GM23338 (cell line): ENCODE data around the gene C16orf74. TPM values are rescaled to one million over a fixed set of nuclear protein-coding genes. Genes with fewer than 3 reads are reported as not detected.
A peak's percentile ranks its signal among the peaks of the same experiment; 100 is the strongest.

ENCODE experiments used
- ATAC-seq: fragments of 200-7000 bp; cut with Tn5 transposase; 3 replicates; pipeline ENCODE4 v1.9.1; 2020
- DNase-seq: peaks from one replicate; pipeline ENCODE4 v3.0.0-alpha.2; 2015; ENCODE audit warnings: low spot score
- H2AFZ ChIP-seq: fragments of 200-600 bp; sonication (generic); 2 replicates; pipeline ENCODE4 v1.8.0; 2016; ENCODE audit warnings: antibody characterized with exemption, mild to moderate bottlenecking, moderate library complexity
- H3F3A ChIP-seq: fragments of 200-600 bp; sonication (generic); replicated peaks from 2 replicates; pipeline ENCODE4 v1.8.0; 2017; ENCODE audit warnings: antibody characterized with exemption, mixed run types, low read depth
- H3K27ac ChIP-seq: fragments of 200-600 bp; sonication (generic); 2 replicates; pipeline ENCODE4 v1.6.1; 2016; ENCODE audit warnings: low read depth
- H3K27me3 ChIP-seq: fragments of 200-600 bp; sonication (generic); 2 replicates; pipeline ENCODE4 v1.8.0; 2016; ENCODE audit warnings: mild to moderate bottlenecking, mixed run types, moderate library complexity; ENCODE audit not compliant: insufficient read depth
- H3K36me3 ChIP-seq: fragments of 200-600 bp; sonication (generic); 2 replicates; pipeline ENCODE4 v1.8.0; 2016; ENCODE audit warnings: mild to moderate bottlenecking; ENCODE audit not compliant: insufficient read depth
- H3K4me1 ChIP-seq: fragments of 200-600 bp; sonication (generic); 2 replicates; pipeline ENCODE4 v1.8.0; 2016; ENCODE audit warnings: mild to moderate bottlenecking, moderate library complexity; ENCODE audit not compliant: insufficient read depth
- H3K4me2 ChIP-seq: fragments of 200-600 bp; sonication (generic); 2 replicates; pipeline ENCODE4 v1.7.1; 2017; ENCODE audit warnings: mixed run types
- H3K4me3 ChIP-seq: fragments of 200-600 bp; sonication (generic); 2 replicates; pipeline ENCODE4 v1.6.1; 2016; ENCODE audit warnings: mixed run types
- H3K79me2 ChIP-seq: fragments of 200-600 bp; sonication (generic); replicated peaks from 2 replicates; pipeline ENCODE4 v1.8.0; 2017; ENCODE audit warnings: mild to moderate bottlenecking; ENCODE audit not compliant: insufficient read depth
- H3K9me2 ChIP-seq: fragments of 200-600 bp; sonication (generic); 2 replicates; pipeline ENCODE4 v1.8.0; 2017; ENCODE audit not compliant: insufficient read depth
- H4K20me1 ChIP-seq: fragments of 200-600 bp; sonication (generic); replicated peaks from 2 replicates; pipeline ENCODE4 v1.8.0; 2017; ENCODE audit warnings: mild to moderate bottlenecking; ENCODE audit not compliant: insufficient read depth
- H3K27ac Mint-ChIP-seq: 2 replicates; pipeline ENCODE4 v1.8.0; 2020; ENCODE audit warnings: inconsistent platforms, mild to moderate bottlenecking, moderate library complexity, mixed read lengths
- H3K27me3 Mint-ChIP-seq: 3 replicates; pipeline ENCODE4 v1.8.0; 2022; ENCODE audit warnings: low read depth, mild to moderate bottlenecking, moderate library complexity, mixed read lengths, inconsistent platforms; ENCODE audit not compliant: insufficient read depth, poor library complexity
- H3K36me3 Mint-ChIP-seq: 3 replicates; pipeline ENCODE4 v1.8.0; 2021; ENCODE audit warnings: low read depth, mild to moderate bottlenecking, inconsistent platforms, moderate library complexity, mixed read lengths
- H3K4me1 Mint-ChIP-seq: 3 replicates; pipeline ENCODE4 v1.8.0; 2020; ENCODE audit warnings: mild to moderate bottlenecking, inconsistent platforms, mixed read lengths
- H3K4me3 Mint-ChIP-seq: 3 replicates; pipeline ENCODE4 v1.8.0; 2021; ENCODE audit warnings: moderate library complexity, mild to moderate bottlenecking, inconsistent platforms, mixed read lengths
- H3K9me3 Mint-ChIP-seq: 3 replicates; pipeline ENCODE4 v1.8.0; 2020; ENCODE audit warnings: moderate library complexity, mild to moderate bottlenecking, inconsistent platforms, mixed read lengths
- CREB1 ChIP-seq: fragments of 250-450 bp; sonication (Bioruptor Pico); IDR thresholded peaks from 2 replicates; pipeline ENCODE4 v1.5.0; 2020; ENCODE audit warnings: low read depth, mild to moderate bottlenecking, moderate library complexity
- ETS1 ChIP-seq: IDR thresholded peaks from 2 replicates; pipeline ENCODE4 v1.6.1; 2016; ENCODE audit warnings: antibody characterized with exemption
- EZH2 ChIP-seq: fragments of 200-600 bp; sonication (generic); IDR thresholded peaks from one replicate; pipeline ENCODE4 v1.8.0; 2017; ENCODE audit warnings: antibody characterized with exemption, mild to moderate bottlenecking, low read depth; ENCODE audit not compliant: unreplicated experiment
- EZH2phosphoT487 ChIP-seq: fragments of 200-600 bp; sonication (generic); IDR thresholded peaks from one replicate; pipeline ENCODE4 v1.8.1; 2018; ENCODE audit warnings: antibody characterized with exemption; ENCODE audit not compliant: unreplicated experiment
- JUNB ChIP-seq: IDR thresholded peaks from one replicate; pipeline ENCODE4 v1.6.1; 2016; ENCODE audit warnings: antibody characterized with exemption; ENCODE audit not compliant: unreplicated experiment
- NANOG ChIP-seq: IDR thresholded peaks from 2 replicates; pipeline ENCODE4 v1.6.1; 2016; ENCODE audit warnings: antibody characterized with exemption, borderline replicate concordance
- POLR2AphosphoS5 ChIP-seq: IDR thresholded peaks from 2 replicates; pipeline ENCODE4 v1.6.1; 2016; ENCODE audit warnings: antibody characterized with exemption, low read depth
- STAT1 ChIP-seq: IDR thresholded peaks from one replicate; pipeline ENCODE4 v1.6.1; 2016; ENCODE audit warnings: antibody characterized with exemption; ENCODE audit not compliant: unreplicated experiment
- ZNF114 ChIP-seq: fragments of 250-450 bp; sonication (Bioruptor Pico); IDR thresholded peaks from 2 replicates; pipeline ENCODE4 v1.5.0; 2020; ENCODE audit warnings: mild to moderate bottlenecking, moderate library complexity
- ZNF331 ChIP-seq: fragments of 250-450 bp; sonication (Bioruptor Pico); IDR thresholded peaks from 2 replicates; pipeline ENCODE4 v1.5.0; 2020; ENCODE audit warnings: low read depth, mild to moderate bottlenecking, moderate library complexity
- polyA plus RNA-seq: library from polyadenylated mRNA; unstranded; fragments of >200 nt; fragmentation: Nextera tagmentation; extraction: Ambion mirVana; gene quantifications from 2 replicates; pipeline ENCODE4 v1.2.1, GENCODE V29; 2016
- total RNA-seq: library from RNA; depleted of rRNA; stranded (reverse); fragments of >200 nt; shearing (Covaris generic); gene quantifications from 2 replicates; pipeline ENCODE4 v1.2.3, GENCODE V29; 2014
- TF ChIP-seq, protein P1 (sequence below), 2 experiments: fragments of 200-600 bp in 1 of 2; sonication (generic) in 1 of 2; conservative IDR thresholded peaks; 2 replicates each; pipeline versions ENCODE4 v1.5.1 to v1.6.1; 2016 to 2017; ENCODE audit warnings: antibody characterized with exemption in 2 of 2, low read depth in 2 of 2, mild to moderate bottlenecking in 2 of 2, moderate library complexity in 1 of 2
- TF ChIP-seq, protein P2 (sequence below): IDR thresholded peaks from one replicate; pipeline ENCODE4 v1.6.1; 2018; ENCODE audit warnings: antibody characterized with exemption; ENCODE audit not compliant: unreplicated experiment
- TF ChIP-seq, protein P3 (sequence below): fragments of 250-450 bp; sonication (Bioruptor Pico); IDR thresholded peaks from 2 replicates; pipeline ENCODE4 v1.5.0; 2020; ENCODE audit warnings: mild to moderate bottlenecking, moderate library complexity

Gene C16orf74
- total and polyA plus RNA-seq, 2 experiments from 2014 or later: 12.1 to 19.1 TPM

GRCh38 chr16:85662976-85663830 is 87.7 kb downstream of the C16orf74 start:
- Histone ChIP-seq H4K20me1 (peaks cover 5% of the 10 kb centered on the region), H3K4me3 (no peak overlapping the region), H3K36me3 (peaks cover 28% of the 10 kb centered on the region), H3K9me2 (no peaks in the 10 kb centered on the region), H3F3A (peaks cover 15% of the 10 kb centered on the region), H3K79me2 (no peaks in the 10 kb centered on the region), H2AFZ (no peak overlapping the region), H3K4me2 (no peak overlapping the region), H3K4me1 (no peaks in the 10 kb centered on the region), H3K27ac (peak overlapping the region; percentile 26; the same call in 1 of the 2 replicates), H3K27me3 (no peaks in the 10 kb centered on the region)
- H3K27ac Mint-ChIP-seq: no peak overlapping the region; the same call in 1 of the 2 replicates
- peaks cover 91% of the 10 kb centered on the region for H3K36me3 Mint-ChIP-seq
- TF ChIP-seq STAT1 (no peak), NANOG (no peak), ETS1 (no peak), ZNF114 (CRISPR knock-in tag) (no peak), EZH2 (no peak), CREB1 (no peak), JUNB (no peak), POLR2AphosphoS5 (no peak), EZH2phosphoT487 (no peak), ZNF331 (CRISPR knock-in tag) (no peak)
- TF ChIP-seq, protein P1, sequence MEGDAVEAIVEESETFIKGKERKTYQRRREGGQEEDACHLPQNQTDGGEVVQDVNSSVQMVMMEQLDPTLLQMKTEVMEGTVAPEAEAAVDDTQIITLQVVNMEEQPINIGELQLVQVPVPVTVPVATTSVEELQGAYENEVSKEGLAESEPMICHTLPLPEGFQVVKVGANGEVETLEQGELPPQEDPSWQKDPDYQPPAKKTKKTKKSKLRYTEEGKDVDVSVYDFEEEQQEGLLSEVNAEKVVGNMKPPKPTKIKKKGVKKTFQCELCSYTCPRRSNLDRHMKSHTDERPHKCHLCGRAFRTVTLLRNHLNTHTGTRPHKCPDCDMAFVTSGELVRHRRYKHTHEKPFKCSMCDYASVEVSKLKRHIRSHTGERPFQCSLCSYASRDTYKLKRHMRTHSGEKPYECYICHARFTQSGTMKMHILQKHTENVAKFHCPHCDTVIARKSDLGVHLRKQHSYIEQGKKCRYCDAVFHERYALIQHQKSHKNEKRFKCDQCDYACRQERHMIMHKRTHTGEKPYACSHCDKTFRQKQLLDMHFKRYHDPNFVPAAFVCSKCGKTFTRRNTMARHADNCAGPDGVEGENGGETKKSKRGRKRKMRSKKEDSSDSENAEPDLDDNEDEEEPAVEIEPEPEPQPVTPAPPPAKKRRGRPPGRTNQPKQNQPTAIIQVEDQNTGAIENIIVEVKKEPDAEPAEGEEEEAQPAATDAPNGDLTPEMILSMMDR (conservative IDR thresholded peaks at IDR 0.05; ENCODE audit: low read depth in 2 of 2): no peak
- TF ChIP-seq, protein P2, sequence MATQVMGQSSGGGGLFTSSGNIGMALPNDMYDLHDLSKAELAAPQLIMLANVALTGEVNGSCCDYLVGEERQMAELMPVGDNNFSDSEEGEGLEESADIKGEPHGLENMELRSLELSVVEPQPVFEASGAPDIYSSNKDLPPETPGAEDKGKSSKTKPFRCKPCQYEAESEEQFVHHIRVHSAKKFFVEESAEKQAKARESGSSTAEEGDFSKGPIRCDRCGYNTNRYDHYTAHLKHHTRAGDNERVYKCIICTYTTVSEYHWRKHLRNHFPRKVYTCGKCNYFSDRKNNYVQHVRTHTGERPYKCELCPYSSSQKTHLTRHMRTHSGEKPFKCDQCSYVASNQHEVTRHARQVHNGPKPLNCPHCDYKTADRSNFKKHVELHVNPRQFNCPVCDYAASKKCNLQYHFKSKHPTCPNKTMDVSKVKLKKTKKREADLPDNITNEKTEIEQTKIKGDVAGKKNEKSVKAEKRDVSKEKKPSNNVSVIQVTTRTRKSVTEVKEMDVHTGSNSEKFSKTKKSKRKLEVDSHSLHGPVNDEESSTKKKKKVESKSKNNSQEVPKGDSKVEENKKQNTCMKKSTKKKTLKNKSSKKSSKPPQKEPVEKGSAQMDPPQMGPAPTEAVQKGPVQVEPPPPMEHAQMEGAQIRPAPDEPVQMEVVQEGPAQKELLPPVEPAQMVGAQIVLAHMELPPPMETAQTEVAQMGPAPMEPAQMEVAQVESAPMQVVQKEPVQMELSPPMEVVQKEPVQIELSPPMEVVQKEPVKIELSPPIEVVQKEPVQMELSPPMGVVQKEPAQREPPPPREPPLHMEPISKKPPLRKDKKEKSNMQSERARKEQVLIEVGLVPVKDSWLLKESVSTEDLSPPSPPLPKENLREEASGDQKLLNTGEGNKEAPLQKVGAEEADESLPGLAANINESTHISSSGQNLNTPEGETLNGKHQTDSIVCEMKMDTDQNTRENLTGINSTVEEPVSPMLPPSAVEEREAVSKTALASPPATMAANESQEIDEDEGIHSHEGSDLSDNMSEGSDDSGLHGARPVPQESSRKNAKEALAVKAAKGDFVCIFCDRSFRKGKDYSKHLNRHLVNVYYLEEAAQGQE: no peak
- TF ChIP-seq, protein P3, sequence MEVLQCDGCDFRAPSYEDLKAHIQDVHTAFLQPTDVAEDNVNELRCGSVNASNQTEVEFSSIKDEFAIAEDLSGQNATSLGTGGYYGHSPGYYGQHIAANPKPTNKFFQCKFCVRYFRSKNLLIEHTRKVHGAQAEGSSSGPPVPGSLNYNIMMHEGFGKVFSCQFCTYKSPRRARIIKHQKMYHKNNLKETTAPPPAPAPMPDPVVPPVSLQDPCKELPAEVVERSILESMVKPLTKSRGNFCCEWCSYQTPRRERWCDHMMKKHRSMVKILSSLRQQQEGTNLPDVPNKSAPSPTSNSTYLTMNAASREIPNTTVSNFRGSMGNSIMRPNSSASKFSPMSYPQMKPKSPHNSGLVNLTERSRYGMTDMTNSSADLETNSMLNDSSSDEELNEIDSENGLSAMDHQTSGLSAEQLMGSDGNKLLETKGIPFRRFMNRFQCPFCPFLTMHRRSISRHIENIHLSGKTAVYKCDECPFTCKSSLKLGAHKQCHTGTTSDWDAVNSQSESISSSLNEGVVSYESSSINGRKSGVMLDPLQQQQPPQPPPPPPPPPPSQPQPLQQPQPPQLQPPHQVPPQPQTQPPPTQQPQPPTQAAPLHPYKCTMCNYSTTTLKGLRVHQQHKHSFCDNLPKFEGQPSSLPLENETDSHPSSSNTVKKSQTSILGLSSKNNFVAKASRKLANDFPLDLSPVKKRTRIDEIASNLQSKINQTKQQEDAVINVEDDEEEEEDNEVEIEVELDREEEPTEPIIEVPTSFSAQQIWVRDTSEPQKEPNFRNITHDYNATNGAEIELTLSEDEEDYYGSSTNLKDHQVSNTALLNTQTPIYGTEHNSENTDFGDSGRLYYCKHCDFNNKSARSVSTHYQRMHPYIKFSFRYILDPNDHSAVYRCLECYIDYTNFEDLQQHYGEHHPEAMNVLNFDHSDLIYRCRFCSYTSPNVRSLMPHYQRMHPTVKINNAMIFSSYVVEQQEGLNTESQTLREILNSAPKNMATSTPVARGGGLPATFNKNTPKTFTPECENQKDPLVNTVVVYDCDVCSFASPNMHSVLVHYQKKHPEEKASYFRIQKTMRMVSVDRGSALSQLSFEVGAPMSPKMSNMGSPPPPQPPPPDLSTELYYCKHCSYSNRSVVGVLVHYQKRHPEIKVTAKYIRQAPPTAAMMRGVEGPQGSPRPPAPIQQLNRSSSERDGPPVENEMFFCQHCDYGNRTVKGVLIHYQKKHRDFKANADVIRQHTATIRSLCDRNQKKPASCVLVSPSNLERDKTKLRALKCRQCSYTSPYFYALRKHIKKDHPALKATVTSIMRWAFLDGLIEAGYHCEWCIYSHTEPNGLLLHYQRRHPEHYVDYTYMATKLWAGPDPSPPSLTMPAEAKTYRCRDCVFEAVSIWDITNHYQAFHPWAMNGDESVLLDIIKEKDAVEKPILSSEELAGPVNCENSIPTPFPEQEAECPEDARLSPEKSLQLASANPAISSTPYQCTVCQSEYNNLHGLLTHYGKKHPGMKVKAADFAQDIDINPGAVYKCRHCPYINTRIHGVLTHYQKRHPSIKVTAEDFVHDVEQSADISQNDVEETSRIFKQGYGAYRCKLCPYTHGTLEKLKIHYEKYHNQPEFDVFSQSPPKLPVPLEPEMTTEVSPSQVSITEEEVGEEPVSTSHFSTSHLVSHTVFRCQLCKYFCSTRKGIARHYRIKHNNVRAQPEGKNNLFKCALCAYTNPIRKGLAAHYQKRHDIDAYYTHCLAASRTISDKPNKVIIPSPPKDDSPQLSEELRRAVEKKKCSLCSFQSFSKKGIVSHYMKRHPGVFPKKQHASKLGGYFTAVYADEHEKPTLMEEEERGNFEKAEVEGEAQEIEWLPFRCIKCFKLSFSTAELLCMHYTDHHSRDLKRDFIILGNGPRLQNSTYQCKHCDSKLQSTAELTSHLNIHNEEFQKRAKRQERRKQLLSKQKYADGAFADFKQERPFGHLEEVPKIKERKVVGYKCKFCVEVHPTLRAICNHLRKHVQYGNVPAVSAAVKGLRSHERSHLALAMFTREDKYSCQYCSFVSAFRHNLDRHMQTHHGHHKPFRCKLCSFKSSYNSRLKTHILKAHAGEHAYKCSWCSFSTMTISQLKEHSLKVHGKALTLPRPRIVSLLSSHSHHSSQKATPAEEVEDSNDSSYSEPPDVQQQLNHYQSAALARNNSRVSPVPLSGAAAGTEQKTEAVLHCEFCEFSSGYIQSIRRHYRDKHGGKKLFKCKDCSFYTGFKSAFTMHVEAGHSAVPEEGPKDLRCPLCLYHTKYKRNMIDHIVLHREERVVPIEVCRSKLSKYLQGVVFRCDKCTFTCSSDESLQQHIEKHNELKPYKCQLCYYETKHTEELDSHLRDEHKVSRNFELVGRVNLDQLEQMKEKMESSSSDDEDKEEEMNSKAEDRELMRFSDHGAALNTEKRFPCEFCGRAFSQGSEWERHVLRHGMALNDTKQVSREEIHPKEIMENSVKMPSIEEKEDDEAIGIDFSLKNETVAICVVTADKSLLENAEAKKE: no peak
- H3K4me1 Mint-ChIP-seq: peaks cover 4% of the 10 kb centered on the region; the same call in 1 of the 3 replicates
- no peaks in the 10 kb centered on the region; the same call in 2 of the 3 replicates for H3K9me3 Mint-ChIP-seq
- ATAC-seq (no peak), DNase-seq (no peak)
- H3K4me3 Mint-ChIP-seq: no peak overlapping the region
- peaks cover 37% of the 10 kb centered on the region for H3K27me3 Mint-ChIP-seq
